Effector CD8-positive, alpha-beta T cell (primary cell): ENCODE measurements around the gene TMEM271.

Source experiments
- DNase-seq: peaks from one replicate; lab custom pipeline; 2025; lab: John Stamatoyannopoulos, UW

TMEM271 gene

GRCh38 chr4:581181-581580 lies 5.1 kb upstream of the TMEM271 start:
- no peak for DNase-seq

DNA sequence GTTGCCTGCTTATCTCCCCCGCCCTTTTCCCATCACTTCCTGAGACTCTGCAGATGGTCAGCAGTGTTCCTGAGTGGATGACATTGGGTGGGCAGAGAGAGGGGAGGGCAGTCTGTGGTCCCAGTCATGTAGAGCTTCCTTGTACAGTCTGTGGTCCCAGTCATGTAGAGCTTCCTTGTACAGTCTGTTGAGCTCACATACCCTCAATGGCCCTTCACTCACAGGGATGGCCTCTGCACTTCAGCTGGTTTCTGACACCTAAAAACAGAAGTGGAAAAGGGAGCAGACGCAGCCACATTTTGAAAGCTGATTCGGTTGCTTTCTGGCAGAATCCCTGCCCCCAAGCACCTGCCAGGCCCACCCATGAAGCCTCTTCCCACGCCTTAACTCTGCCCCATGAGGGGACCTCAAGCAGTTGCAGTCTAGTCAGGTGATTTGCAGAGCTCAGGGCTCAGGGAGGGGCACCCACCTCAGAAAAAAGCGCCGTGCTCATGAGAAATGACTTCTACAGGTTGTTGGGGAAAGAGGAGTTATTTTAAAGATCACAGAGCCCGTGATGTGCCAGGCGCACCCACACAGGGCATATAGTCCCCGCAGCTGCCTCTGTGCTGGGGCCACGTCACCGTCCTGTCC lies 3.6 kb upstream of the TMEM271 start:
- no peak for DNase-seq

- no peak for DNase-seq
These were observed 2.7 kb upstream of the TMEM271 start for GRCh38 chr4:578451-579443.

DNA sequence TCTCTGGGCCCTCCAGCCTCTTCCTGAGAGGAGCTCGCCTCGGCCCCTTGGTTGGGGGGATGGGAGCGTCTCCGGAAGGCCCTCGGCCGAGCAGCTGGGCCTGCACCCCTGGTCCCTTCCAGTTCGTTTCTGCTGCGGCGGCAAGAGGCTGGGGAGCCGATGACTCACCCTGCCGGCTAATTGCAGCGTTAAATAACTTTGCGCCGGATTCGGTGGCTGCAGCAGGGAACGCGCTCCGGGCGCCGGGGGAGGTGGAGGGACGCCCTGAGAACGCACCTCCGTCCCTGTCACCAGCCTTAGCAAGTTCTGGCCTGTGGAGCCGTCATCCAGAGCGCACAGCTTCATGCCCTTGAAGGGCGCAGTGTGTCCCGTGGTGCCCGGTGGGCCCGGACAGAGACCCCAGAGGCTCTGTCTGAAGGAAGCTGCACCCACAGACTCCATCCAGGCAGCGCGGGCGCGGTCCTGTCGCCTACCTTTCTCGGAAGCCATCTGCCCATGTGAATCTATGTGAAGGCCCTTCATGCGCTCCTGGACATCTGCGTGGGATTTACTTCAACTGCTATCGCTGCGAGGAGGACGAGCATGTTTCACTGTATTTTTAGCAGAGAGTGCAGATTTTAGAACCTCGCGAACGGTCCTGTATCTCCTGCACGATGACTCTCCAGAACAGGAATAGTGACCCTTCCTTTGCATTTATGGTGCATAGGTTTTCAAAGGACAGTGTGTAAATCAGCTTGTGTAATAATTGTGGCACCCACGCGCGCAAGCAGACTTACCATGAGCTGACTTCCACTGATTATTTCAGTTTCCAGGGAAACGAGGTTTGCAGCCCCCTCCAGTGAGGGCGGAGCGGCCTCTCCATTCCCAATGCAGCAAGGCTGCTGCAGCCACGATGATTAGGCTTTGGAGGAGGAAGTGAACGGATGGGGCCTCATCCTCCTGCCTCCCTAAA lies 1.7 kb upstream of the TMEM271 start:
- no peak for DNase-seq

DNA sequence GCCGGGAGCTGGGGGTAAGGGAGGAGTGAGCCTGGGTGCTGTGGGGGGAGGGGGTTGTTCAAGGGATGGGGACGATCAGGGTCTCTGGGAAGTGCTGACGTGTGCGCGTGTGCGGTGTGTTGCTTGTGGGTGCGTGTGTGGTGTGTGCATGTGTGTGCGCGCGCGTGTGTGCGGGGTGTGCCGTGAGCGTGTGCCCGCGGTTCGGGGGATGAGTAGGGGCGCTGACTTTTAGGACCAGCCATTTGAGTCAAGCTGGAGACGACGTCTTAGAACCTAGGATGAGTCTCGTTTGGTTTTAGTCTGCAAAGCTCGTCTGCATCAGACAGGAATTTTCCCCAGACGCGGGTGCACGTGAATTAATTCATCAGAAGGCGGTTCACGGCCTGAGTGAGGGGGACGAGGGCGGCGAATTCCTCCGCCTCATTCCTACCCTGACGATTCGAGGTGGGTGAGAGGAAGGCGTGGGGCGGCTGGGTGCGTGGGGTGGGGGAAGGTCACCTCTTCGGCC lies 950 bp upstream of the TMEM271 start:
- DNase-seq, result no peak

- DNase-seq, result no peak
These were observed 584 bp downstream of the TMEM271 start for GRCh38 chr4:575281-576141.

DNA sequence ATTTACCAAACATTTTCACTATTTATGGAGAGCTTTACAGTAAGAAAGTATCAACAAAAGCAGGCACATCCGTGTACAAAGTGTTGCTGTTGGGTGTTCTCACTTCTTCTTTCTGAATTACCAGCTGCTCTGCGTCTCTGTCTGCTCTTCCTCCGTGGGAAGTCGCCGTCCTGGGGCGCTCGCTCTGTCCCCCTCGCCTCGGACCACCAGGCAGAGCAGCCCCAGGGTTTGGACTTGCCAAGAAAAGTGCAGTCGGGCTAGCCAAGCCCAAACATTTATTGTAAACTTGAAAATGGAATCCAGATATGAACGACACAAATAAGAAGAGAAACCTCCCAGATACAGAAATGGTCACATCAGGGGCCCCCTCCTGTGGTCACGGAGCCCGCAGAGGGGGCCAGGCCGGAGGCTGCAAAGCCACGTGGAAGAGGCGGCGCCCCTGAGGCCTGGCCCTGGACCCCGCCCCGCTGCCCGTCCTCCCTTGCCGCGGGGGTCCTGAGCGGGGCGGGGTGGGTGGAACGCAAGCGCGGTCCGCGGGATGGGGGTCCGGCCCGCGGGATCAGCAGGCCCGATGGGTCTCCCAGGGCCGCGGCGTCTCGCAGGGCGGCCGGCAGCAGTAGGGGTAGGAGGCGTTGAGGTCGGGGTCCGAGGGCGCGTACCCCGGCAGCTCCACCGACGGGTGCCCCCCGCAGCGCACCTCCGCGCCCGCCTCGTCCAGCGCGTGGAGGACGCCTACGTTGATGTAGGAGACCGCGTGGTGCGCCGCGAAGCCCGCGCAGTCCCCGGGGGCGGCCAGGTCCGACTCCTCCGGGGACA lies 1.5 kb downstream of the TMEM271 start:
- no peak for DNase-seq

- DNase-seq, result no peak
These were observed 2.8 kb downstream of the TMEM271 start for GRCh38 chr4:573122-573892.

DNA sequence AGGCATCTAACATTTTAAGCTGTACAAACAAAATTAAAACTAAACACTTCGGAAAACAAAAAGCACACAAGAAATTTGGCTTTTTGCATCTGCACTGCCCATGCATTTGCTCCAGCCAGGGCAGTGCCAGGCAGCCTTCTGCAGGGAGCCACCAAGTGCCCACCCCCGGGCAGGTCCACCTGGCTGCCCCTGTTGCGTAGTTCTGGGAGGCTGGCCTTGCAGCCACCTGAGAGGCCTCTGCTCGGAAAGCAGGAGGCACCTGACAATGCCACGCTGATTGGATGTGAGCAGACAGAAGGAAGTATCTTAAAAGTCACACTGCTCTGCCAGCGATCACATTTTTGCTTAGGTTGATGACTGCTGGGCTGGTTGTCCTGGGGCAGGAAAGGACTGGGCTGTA lies 3.5 kb downstream of the TMEM271 start:
- DNase-seq, result no peak

DNA sequence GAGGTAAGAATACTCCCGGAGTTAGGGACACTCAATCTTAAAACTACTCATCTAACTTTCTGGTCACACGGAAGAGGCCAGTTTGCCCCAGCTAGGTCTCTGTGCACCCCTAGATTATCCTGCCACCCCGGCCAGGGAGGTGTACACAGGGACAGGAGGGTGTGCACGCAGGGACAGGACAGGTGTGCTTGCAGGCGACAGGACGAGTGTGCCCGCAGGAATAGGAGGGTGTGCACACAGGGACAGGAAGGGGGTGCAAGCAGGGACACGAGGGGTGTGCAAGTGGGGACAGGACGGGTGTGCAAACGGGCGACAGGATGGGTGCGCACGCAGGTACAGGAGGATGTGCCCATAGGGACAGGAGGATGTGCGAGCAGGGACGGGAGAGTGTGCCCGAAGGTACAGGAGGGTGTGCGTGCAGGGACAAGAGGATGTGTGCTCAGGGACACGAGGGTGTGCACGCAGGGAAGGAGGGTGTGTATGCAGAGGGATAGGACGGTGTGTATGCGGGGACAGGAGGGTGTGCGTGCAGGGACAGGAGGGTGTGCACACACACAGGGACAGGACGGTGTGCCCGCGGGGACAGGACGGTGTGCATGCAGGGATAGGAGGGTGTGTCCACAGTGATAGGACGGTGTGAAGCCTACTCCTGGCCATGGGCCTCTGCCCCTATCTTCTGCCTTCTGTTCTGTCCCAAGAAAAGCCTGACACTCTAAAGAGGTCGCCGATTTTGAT lies 4.1 kb downstream of the TMEM271 start:
- DNase-seq, result no peak

GRCh38 chr4:570754-571153 lies 5.3 kb downstream of the TMEM271 start:
- no peak for DNase-seq

DNA sequence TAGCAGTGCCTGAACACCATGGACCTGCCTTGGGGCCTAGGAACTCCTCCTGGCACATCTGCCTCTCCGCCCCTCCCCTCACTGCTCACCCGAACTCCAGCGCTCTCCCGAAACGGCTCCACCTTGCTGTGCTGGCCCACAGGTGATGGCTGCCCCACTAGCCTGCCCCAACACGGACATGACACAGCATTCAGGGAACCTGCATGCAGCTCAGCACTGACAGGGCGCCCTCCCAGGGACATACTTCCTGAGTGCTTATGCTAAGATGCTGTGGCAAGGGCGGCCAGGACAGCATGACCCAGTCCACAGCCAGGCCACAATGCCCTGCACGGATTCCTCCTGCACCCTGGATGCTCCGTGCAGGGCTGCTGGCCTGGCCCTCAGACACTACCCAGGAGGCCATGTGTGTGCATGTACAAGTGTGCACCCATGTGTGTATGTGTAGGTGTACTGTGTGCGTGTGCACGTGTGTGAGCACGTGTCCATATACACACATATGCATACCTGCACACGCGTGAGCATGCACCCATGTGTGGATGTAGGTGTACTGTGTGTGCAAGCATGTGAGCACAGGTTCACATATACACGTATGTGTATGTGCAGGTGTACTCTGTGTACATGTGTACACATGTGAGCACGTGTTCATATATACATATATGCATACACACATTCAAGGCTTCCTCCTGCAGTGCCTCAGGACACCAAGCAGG lies 6.0 kb downstream of the TMEM271 start:
- DNase-seq, result no peak

GRCh38 chr4:568962-569361 lies 7.1 kb downstream of the TMEM271 start:
- no peak for DNase-seq

DNA sequence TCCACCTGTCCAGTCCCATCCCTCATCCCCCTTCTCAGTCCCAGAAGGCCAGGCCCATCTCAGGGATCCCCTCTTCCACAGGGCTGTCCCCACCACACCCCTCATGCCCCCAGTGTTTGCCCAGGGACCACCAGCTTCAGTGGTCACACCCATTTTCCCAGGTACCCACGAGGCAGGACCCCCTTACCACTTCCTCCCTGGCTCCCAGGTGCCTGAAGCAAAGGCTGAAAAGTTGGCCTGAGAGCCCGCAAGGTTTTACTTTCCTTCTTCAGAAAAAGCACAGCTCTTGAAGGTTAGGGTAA lies 7.8 kb downstream of the TMEM271 start:
- DNase-seq, result no peak

- DNase-seq, result no peak
These were observed 8.4 kb downstream of the TMEM271 start for GRCh38 chr4:567457-568350.

DNA sequence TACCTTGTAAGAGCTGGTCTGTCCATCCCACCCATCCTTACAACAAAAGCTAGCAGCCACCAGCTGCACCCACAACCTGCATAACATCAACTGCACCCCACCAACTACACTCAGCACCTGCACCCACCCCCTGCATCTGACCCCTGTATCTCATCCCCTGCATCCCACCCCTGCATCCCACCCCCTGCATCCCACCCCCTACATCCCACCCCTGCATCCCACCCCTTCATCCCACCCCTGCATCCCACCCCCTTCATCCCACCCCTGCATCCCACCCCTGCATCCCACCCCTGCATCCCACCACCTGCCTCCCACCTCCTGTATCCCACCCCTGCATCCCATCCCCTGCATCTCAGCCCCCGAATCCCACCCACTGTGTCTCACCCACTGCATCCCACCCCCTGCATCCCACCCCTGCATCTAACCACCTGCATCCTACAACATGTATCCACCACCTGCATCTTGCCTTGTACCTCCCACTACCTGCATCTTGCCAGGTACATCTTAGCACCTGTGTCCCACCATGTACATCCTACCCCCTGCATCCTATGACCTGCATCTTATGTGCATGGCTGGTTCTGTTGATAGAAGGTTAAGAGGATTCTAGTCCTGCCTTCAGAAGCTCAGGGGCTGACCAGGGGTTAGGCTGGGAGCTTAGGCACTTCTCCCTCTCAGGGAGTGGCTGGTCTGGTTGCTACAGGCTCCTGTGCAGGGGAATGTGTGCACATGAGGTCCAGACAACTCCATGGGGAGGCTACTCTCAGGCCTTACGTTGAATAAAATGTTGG lies 9.4 kb downstream of the TMEM271 start:
- DNase-seq, result no peak
